HEK293T (cell line): ENCODE measurements around the gene UGT1A10.

Experiments
- ARNT ChIP-seq: fragments of 450-650 bp; IDR thresholded peaks from 2 replicates; pipeline ENCODE4 v1.6.1; 2017; ENCODE audit warnings: mild to moderate bottlenecking
- BHLHE40 ChIP-seq: fragments of 450-650 bp; IDR thresholded peaks from 2 replicates; pipeline ENCODE4 v1.6.1; 2016; ENCODE audit warnings: mild to moderate bottlenecking, moderate library complexity, borderline replicate concordance
- ELF4 ChIP-seq: fragments of 450-650 bp; IDR thresholded peaks from 2 replicates; pipeline ENCODE4 v1.6.1; 2017; ENCODE audit warnings: antibody characterized with exemption
- FOXA1 ChIP-seq: fragments of 450-650 bp; IDR thresholded peaks from 2 replicates; pipeline ENCODE4 v1.6.1; 2016; ENCODE audit warnings: mild to moderate bottlenecking
- PKNOX1 ChIP-seq: fragments of 450-650 bp; IDR thresholded peaks from 2 replicates; pipeline ENCODE4 v1.6.1; 2016
- SUZ12 ChIP-seq: fragments of 450-650 bp; IDR thresholded peaks from 2 replicates; pipeline ENCODE4 v1.6.1; 2016; ENCODE audit warnings: mild to moderate bottlenecking
- TARDBP ChIP-seq: fragments of 450-650 bp; IDR thresholded peaks from 2 replicates; pipeline ENCODE4 v1.6.1; 2016

- no peak for TF ChIP-seq PKNOX1
- TF ChIP-seq BHLHE40, result no peak
- no peak for TF ChIP-seq ARNT
- TF ChIP-seq SUZ12, result no peak
- no peak for TF ChIP-seq ELF4
- no peak for TF ChIP-seq FOXA1
- no peak for TF ChIP-seq TARDBP
Measured at GRCh38 chr2:233807966-233808935, 172.0 kb downstream of the UGT1A10 start.
